Spinal cord (tissue), 10 donors: ENCODE results near the gene TSTD2. TPM values are rescaled to one million over a fixed set of nuclear protein-coding genes. Genes with fewer than 3 reads are reported as not detected.

Source experiments
- DNase-seq, 6 donors: peaks; one replicate each; pipeline versions ENCODE4 v3.0.0 to v3.0.0-alpha.2; 2013 to 2015; ENCODE audit warnings: low spot score in 6 of 6, low read depth in 4 of 6
- H3K27ac ChIP-seq: one replicate; pipeline ENCODE4 v1.5.1; 2013; ENCODE audit warnings: low read depth, low read length, control low read depth
- H3K27me3 ChIP-seq: one replicate; pipeline ENCODE4 v1.6.1; 2013; ENCODE audit warnings: low read length; ENCODE audit not compliant: control insufficient read depth, insufficient read depth
- H3K36me3 ChIP-seq: one replicate; pipeline ENCODE4 v1.6.1; 2013; ENCODE audit warnings: low read length; ENCODE audit not compliant: control insufficient read depth, insufficient read depth
- H3K4me1 ChIP-seq: one replicate; pipeline ENCODE4 v1.6.1; 2013; ENCODE audit warnings: low read length; ENCODE audit not compliant: control insufficient read depth, insufficient read depth
- H3K4me3 ChIP-seq: one replicate; pipeline ENCODE4 v1.5.1; 2013; ENCODE audit warnings: low read depth, low read length, control low read depth
- H3K9me3 ChIP-seq: one replicate; pipeline ENCODE4 v1.6.1; 2013; ENCODE audit warnings: low read length; ENCODE audit not compliant: control insufficient read depth, insufficient read depth
- WGBS: methylation state at CpG from one replicate; pipeline ENCODE4 v1.1.5; 2013; ENCODE audit warnings: missing lambda C conversion rate; ENCODE audit not compliant: insufficient coverage; 5-methylcytosine and 5-hydroxymethylcytosine counted together
- long read RNA-seq, 4 donors: transcript quantifications; one replicate each; lab custom pipeline, GENCODE V29; 2026
- polyA plus RNA-seq, 2 donors: library from polyadenylated mRNA; unstranded; fragments of 120-200 nt; gene quantifications; one replicate each; pipeline ENCODE4 v1.2.1, GENCODE V29; 2013; ENCODE audit not compliant: insufficient read length in 2 of 2
- total RNA-seq, 2 donors: library from RNA; depleted of rRNA in 1 of 2; stranded (reverse); fragments of 120-200 nt in 1 of 2; fragments of >200 nt in 1 of 2; gene quantifications; one replicate each; pipeline versions ENCODE4 v1.2.3 to v1.2.4, GENCODE V29; 2013 to 2014
- donor health status: healthy.

Gene TSTD2
- total RNA-seq (10 to 100 TPM; 24.5 to 28.7 TPM), polyA plus RNA-seq (10 to 100 TPM; 30.7 to 32.3 TPM)
- long read RNA-seq, donor 1, full-length matches to known transcripts = 98 of 98 reads
- long read RNA-seq, donor 1, partial matches to known transcripts = 0 of 98 reads
- long read RNA-seq, donor 1, other reads (novel, unspliced or antisense) = 0 of 98 reads
- long read RNA-seq, donor 2, full-length matches to known transcripts = 58 of 65 reads
- long read RNA-seq, donor 2, partial matches to known transcripts = 7 of 65 reads
- long read RNA-seq, donor 2, other reads (novel, unspliced or antisense) = 0 of 65 reads
- long read RNA-seq, donor 3, transcript TSTD2-205 (1 exons, 3,076 nt) = major isoform, 46 of 47 reads
- long read RNA-seq, donor 3, partial matches to known transcripts = 0 of 47 reads
- long read RNA-seq, donor 3, other reads (novel, unspliced or antisense) = 0 of 47 reads
- long read RNA-seq, donor 4, full-length matches to known transcripts = 22 of 33 reads
- long read RNA-seq, donor 4, partial matches to known transcripts = 6 of 33 reads
- long read RNA-seq, donor 4, other reads (novel, unspliced or antisense) = 5 of 33 reads

- Histone ChIP-seq H3K27me3 (no peaks in the 10 kb centered on the region), H3K4me3 (peak within 1 kb of the TSS; percentile 86), H3K27ac (peak within 1 kb of the TSS; percentile 100), H3K9me3 (no peaks in the 10 kb centered on the region), H3K4me1 (peaks cover 22% of the 10 kb centered on the region), H3K36me3 (no peaks in the 10 kb centered on the region)
- 0% methylated on average over 83 of the region's 83 CpGs for WGBS
- DNase-seq = peak; percentile 95 to 99 (median 98)
Observed at GRCh38 chr9:97632985-97633858, at the start of gene TSTD2, which contains the start of gene NCBP1. Gene TSTD2 (minus strand): TSS chr9:97633368. CDS start chr9:97627562, 5,806 bp downstream. Gene NCBP1 (plus strand): TSS chr9:97633821. CDS start chr9:97633882, 61 bp downstream.

- no peaks in the 10 kb centered on the region for H3K9me3 ChIP-seq
- peak in 1 of 6 donors; percentile 3 for DNase-seq
- H3K36me3 ChIP-seq = peaks cover 12% of the 10 kb centered on the region
Observed at GRCh38 chr9:97682242-97682641, 49.1 kb upstream of the TSTD2 start.

DNA sequence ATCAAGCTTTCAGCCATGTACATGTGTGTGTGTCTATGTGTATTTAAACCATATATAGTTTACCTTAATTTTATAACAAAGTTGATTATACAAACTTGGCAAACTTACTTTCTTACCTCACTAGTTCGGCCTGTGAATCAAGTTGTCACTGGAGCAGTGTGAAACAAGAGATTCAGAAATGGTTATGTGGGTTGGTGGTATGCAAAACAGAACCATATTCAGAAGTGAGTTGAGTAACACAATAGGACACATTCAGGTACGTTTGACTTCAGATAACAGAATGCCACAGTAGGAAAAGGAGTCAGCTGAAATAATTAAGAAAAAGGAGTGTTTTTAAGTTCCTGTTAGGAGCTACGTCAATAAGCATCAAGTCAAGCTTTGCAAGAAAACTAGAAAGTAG, 42.5 kb upstream of the TSTD2 start:
- H3K27ac ChIP-seq = no peak overlapping the region
- DNase-seq = no peak
- H3K4me3 ChIP-seq = no peak overlapping the region
- no peaks in the 10 kb centered on the region for H3K4me1 ChIP-seq
- no CpG with 5 or more reads among the region's 3 CpGs for WGBS
- H3K9me3 ChIP-seq = no peaks in the 10 kb centered on the region
- no peaks in the 10 kb centered on the region for H3K27me3 ChIP-seq
- H3K36me3 ChIP-seq = peaks cover 26% of the 10 kb centered on the region

More at GRCh38 chr9:97682242-97682641, 49.1 kb upstream of the TSTD2 start:
- Histone ChIP-seq H3K4me3 (no peak overlapping the region), H3K27ac (no peak overlapping the region), H3K27me3 (no peaks in the 10 kb centered on the region), H3K4me1 (no peaks in the 10 kb centered on the region)
- WGBS = no CpG with 5 or more reads among the region's 1 CpG

GRCh38 chr9:97673922-97674321, 40.8 kb upstream of the TSTD2 start:
- no peak for DNase-seq
- WGBS = 100% methylated on average over 1 of the region's 3 CpGs
- Histone ChIP-seq H3K4me1 (no peaks in the 10 kb centered on the region), H3K9me3 (no peaks in the 10 kb centered on the region), H3K27ac (no peak overlapping the region), H3K4me3 (no peak overlapping the region), H3K27me3 (no peaks in the 10 kb centered on the region), H3K36me3 (peaks cover 29% of the 10 kb centered on the region)

DNA sequence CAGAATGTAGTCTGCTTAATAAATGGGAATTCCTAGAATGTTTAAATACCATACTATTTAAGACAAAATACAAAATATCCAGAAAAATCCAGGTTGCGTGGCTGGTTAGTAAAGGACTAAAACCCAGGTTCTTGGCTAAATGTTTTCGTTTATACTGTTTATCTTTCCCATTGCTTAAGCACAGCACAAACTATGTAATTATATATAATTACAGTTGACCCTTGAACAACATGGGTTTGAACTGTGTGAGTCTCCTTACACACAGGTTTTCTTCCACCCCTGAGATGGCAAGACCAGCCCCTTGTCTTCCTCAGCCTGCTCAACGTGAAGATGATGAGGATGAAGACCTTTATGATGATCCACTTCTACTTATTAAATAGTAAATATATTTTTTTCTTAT, 39.2 kb upstream of the TSTD2 start:
- H3K36me3 ChIP-seq = peaks cover 36% of the 10 kb centered on the region
- no peak overlapping the region for H3K4me3 ChIP-seq
- H3K27me3 ChIP-seq = no peaks in the 10 kb centered on the region
- H3K9me3 ChIP-seq = no peaks in the 10 kb centered on the region
- no peak for DNase-seq
- H3K27ac ChIP-seq = no peak overlapping the region
- no CpG with 5 or more reads among the region's 3 CpGs for WGBS
- no peaks in the 10 kb centered on the region for H3K4me1 ChIP-seq

GRCh38 chr9:97670586-97670985, 37.4 kb upstream of the TSTD2 start:
- H3K36me3 ChIP-seq = peaks cover 36% of the 10 kb centered on the region
- H3K4me1 ChIP-seq = no peaks in the 10 kb centered on the region
- H3K27ac ChIP-seq = no peak overlapping the region
- no peaks in the 10 kb centered on the region for H3K9me3 ChIP-seq
- H3K4me3 ChIP-seq = no peak overlapping the region
- 50% methylated on average over 1 of the region's 3 CpGs for WGBS
- no peak for DNase-seq
- H3K27me3 ChIP-seq = no peaks in the 10 kb centered on the region

GRCh38 chr9:97668485-97668884, 35.3 kb upstream of the TSTD2 start:
- H3K4me1 ChIP-seq = no peaks in the 10 kb centered on the region
- no peaks in the 10 kb centered on the region for H3K27me3 ChIP-seq
- 100% methylated on average over 1 of the region's 3 CpGs for WGBS
- no peak for DNase-seq
- H3K36me3 ChIP-seq = peaks cover 38% of the 10 kb centered on the region
- no peak overlapping the region for H3K4me3 ChIP-seq
- H3K9me3 ChIP-seq = no peaks in the 10 kb centered on the region
- no peak overlapping the region for H3K27ac ChIP-seq

DNA sequence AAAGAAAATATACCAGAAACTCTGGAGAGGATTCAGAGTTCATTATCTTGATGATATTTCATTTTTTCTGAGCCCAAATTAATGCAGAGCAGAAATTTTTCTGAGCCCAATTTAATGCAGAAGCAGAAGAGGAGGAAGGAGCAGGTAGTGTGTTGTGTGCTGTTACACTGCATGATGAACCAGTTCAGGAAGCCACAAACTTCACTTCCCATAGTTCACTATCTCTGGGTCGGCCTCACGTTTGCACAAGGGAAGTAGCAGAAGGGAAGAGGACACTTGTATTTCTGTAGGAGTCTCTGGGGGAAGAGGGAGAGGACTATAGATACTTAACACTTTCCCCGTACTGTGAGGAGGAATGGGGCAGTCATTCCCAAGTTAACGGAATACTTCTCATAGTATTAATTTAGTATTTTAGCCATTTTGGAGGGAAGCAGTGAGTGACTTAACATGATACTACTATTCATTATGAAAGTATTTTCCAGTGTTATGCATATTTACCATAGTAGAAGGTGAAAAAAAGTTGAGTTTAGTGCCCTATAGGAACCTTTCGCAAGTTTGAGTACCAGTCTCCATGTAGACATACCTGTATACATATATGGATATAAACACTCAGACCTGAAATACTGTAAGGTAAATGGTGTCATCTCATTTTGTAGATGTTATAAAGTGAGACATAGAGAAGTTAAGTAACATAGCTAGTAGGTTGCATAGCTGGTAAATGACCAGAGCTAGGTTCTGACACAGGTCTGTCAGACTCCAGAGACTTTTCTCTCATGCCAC, 33.9 kb upstream of the TSTD2 start:
- Histone ChIP-seq H3K9me3 (no peaks in the 10 kb centered on the region), H3K36me3 (peaks cover 31% of the 10 kb centered on the region)
- WGBS = no CpG with 5 or more reads among the region's 5 CpGs

GRCh38 chr9:97665742-97666141, 32.6 kb upstream of the TSTD2 start:
- DNase-seq = no peak
- Histone ChIP-seq H3K27ac (no peak overlapping the region), H3K4me1 (no peaks in the 10 kb centered on the region), H3K9me3 (no peaks in the 10 kb centered on the region), H3K4me3 (no peak overlapping the region), H3K27me3 (no peaks in the 10 kb centered on the region), H3K36me3 (peaks cover 28% of the 10 kb centered on the region)
- no CpG with 5 or more reads among the region's 3 CpGs for WGBS

More for the DNA sequence above, 33.9 kb upstream of the TSTD2 start:
- Histone ChIP-seq H3K27ac (no peak overlapping the region), H3K4me3 (no peak overlapping the region), H3K4me1 (no peaks in the 10 kb centered on the region), H3K27me3 (no peaks in the 10 kb centered on the region)
- no peak for DNase-seq
